HEK293 (cell line): ENCODE measurements around the gene BATF3.

Experiments
- EGR2 ChIP-seq: fragments of 450-650 bp; formaldehyde crosslinking; IDR thresholded peaks from 2 replicates; pipeline ENCODE4 v1.5.1; 2016; ENCODE audit warnings: low read depth, missing biosample characterization, missing genetic modification characterization
- GFI1B ChIP-seq: fragments of 450-650 bp; formaldehyde crosslinking; IDR thresholded peaks from 2 replicates; pipeline ENCODE4 v1.5.1; 2016; ENCODE audit warnings: missing biosample characterization, missing genetic modification characterization
- GLIS1 ChIP-seq: fragments of 450-650 bp; formaldehyde crosslinking; IDR thresholded peaks from 2 replicates; pipeline ENCODE4 v1.5.1; 2016; ENCODE audit warnings: missing biosample characterization, missing genetic modification characterization
- GLIS2 ChIP-seq: fragments of 450-650 bp; formaldehyde crosslinking; IDR thresholded peaks from 2 replicates; pipeline ENCODE4 v1.5.1; 2016; ENCODE audit warnings: missing biosample characterization, missing genetic modification characterization
- KLF1 ChIP-seq: fragments of 450-650 bp; formaldehyde crosslinking; IDR thresholded peaks from 2 replicates; pipeline ENCODE4 v1.5.1; 2016; ENCODE audit warnings: missing biosample characterization, missing genetic modification characterization
- KLF9 ChIP-seq: fragments of 450-650 bp; formaldehyde crosslinking; IDR thresholded peaks from 2 replicates; pipeline ENCODE4 v1.5.1; 2016; ENCODE audit warnings: missing biosample characterization, missing genetic modification characterization, low read depth
- MYNN ChIP-seq: fragments of 450-650 bp; formaldehyde crosslinking; IDR thresholded peaks from 2 replicates; pipeline ENCODE4 v1.5.1; 2016; ENCODE audit warnings: missing biosample characterization, missing genetic modification characterization, borderline replicate concordance
- OSR2 ChIP-seq: fragments of 450-650 bp; formaldehyde crosslinking; IDR thresholded peaks from 2 replicates; pipeline ENCODE4 v1.5.1; 2016; ENCODE audit warnings: missing biosample characterization, missing genetic modification characterization
- PRDM6 ChIP-seq: fragments of 450-650 bp; formaldehyde crosslinking; IDR thresholded peaks from 2 replicates; pipeline ENCODE4 v1.5.1; 2017; ENCODE audit warnings: missing biosample characterization, missing genetic modification characterization
- REPIN1 ChIP-seq: fragments of 450-650 bp; formaldehyde crosslinking; IDR thresholded peaks from 2 replicates; pipeline ENCODE4 v1.5.1; 2017; ENCODE audit warnings: missing biosample characterization, missing genetic modification characterization, low read depth
- SCRT2 ChIP-seq: fragments of 450-650 bp; formaldehyde crosslinking; IDR thresholded peaks from 2 replicates; pipeline ENCODE4 v1.5.1; 2016; ENCODE audit warnings: missing biosample characterization, missing genetic modification characterization
- WT1 ChIP-seq: fragments of 450-650 bp; formaldehyde crosslinking; IDR thresholded peaks from 2 replicates; pipeline ENCODE4 v1.5.1; 2016; ENCODE audit warnings: missing biosample characterization, missing genetic modification characterization
- YY1 ChIP-seq: fragments of 450-650 bp; formaldehyde crosslinking; IDR thresholded peaks from 2 replicates; pipeline ENCODE4 v1.5.1; 2018; ENCODE audit warnings: missing biosample characterization, missing genetic modification characterization
- ZEB2 ChIP-seq: fragments of 450-650 bp; formaldehyde crosslinking; IDR thresholded peaks from 2 replicates; pipeline ENCODE4 v1.5.1; 2016; ENCODE audit warnings: missing biosample characterization, missing genetic modification characterization
- ZNF157 ChIP-seq: fragments of 450-650 bp; formaldehyde crosslinking; IDR thresholded peaks from 2 replicates; pipeline ENCODE4 v1.5.1; 2016; ENCODE audit warnings: missing biosample characterization, missing genetic modification characterization
- ZNF2 ChIP-seq: fragments of 450-650 bp; formaldehyde crosslinking; IDR thresholded peaks from 2 replicates; pipeline ENCODE4 v1.5.1; 2016; ENCODE audit warnings: missing biosample characterization, missing genetic modification characterization
- ZNF221 ChIP-seq: fragments of 450-650 bp; formaldehyde crosslinking; IDR thresholded peaks from 2 replicates; pipeline ENCODE4 v1.5.1; 2017; ENCODE audit warnings: missing biosample characterization, missing genetic modification characterization, borderline replicate concordance
- ZNF239 ChIP-seq: fragments of 450-650 bp; formaldehyde crosslinking; IDR thresholded peaks from 2 replicates; pipeline ENCODE4 v1.5.1; 2016; ENCODE audit warnings: missing biosample characterization, missing genetic modification characterization
- ZNF302 ChIP-seq: fragments of 450-650 bp; formaldehyde crosslinking; IDR thresholded peaks from 2 replicates; pipeline ENCODE4 v1.5.1; 2016; ENCODE audit warnings: missing biosample characterization, missing genetic modification characterization, low read depth
- ZNF398 ChIP-seq: fragments of 450-650 bp; formaldehyde crosslinking; IDR thresholded peaks from 2 replicates; pipeline ENCODE4 v1.5.1; 2017; ENCODE audit warnings: missing biosample characterization, missing genetic modification characterization
- ZNF473 ChIP-seq: fragments of 450-650 bp; formaldehyde crosslinking; IDR thresholded peaks from 2 replicates; pipeline ENCODE4 v1.5.1; 2017; ENCODE audit warnings: missing biosample characterization, missing genetic modification characterization
- ZNF488 ChIP-seq: fragments of 450-650 bp; formaldehyde crosslinking; IDR thresholded peaks from 2 replicates; pipeline ENCODE4 v1.5.1; 2016; ENCODE audit warnings: missing biosample characterization, missing genetic modification characterization
- ZNF501 ChIP-seq: fragments of 450-650 bp; formaldehyde crosslinking; IDR thresholded peaks from 2 replicates; pipeline ENCODE4 v1.5.1; 2016; ENCODE audit warnings: missing biosample characterization, missing genetic modification characterization
- ZNF510 ChIP-seq: fragments of 450-650 bp; formaldehyde crosslinking; IDR thresholded peaks from 2 replicates; pipeline ENCODE4 v1.5.1; 2018; ENCODE audit warnings: mild to moderate bottlenecking, missing genetic modification characterization, missing biosample characterization; ENCODE audit not compliant: insufficient replicate concordance
- ZNF560 ChIP-seq: fragments of 450-650 bp; formaldehyde crosslinking; IDR thresholded peaks from 2 replicates; pipeline ENCODE4 v1.5.1; 2017; ENCODE audit warnings: missing biosample characterization, missing genetic modification characterization, borderline replicate concordance
- ZNF561 ChIP-seq: fragments of 450-650 bp; IDR thresholded peaks from 2 replicates; pipeline ENCODE4 v1.5.1; 2018; ENCODE audit warnings: missing biosample characterization, missing genetic modification characterization, borderline replicate concordance
- ZNF623 ChIP-seq: fragments of 450-650 bp; formaldehyde crosslinking; IDR thresholded peaks from 2 replicates; pipeline ENCODE4 v1.5.1; 2016; ENCODE audit warnings: missing biosample characterization, missing genetic modification characterization
- ZNF629 ChIP-seq: fragments of 450-650 bp; formaldehyde crosslinking; IDR thresholded peaks from 2 replicates; pipeline ENCODE4 v1.5.1; 2017; ENCODE audit warnings: missing biosample characterization, missing genetic modification characterization
- ZNF654 ChIP-seq: fragments of 450-650 bp; formaldehyde crosslinking; IDR thresholded peaks from 2 replicates; pipeline ENCODE4 v1.5.1; 2016; ENCODE audit warnings: low read depth, missing biosample characterization, missing genetic modification characterization
- ZNF837 ChIP-seq: fragments of 450-650 bp; formaldehyde crosslinking; IDR thresholded peaks from 2 replicates; pipeline ENCODE4 v1.5.1; 2016; ENCODE audit warnings: missing biosample characterization, missing genetic modification characterization
- ZSCAN30 ChIP-seq: fragments of 450-650 bp; IDR thresholded peaks from 2 replicates; pipeline ENCODE4 v1.5.1; 2018; ENCODE audit warnings: missing biosample characterization, mild to moderate bottlenecking, missing genetic modification characterization, moderate library complexity
- TF ChIP-seq, protein P1 (sequence below): fragments of 450-650 bp; formaldehyde crosslinking; optimal IDR thresholded peaks from 2 replicates; pipeline ENCODE3; 2016; ENCODE audit warnings: missing biosample characterization, mild to moderate bottlenecking, missing genetic modification characterization
- TF ChIP-seq, protein P2 (sequence below): fragments of 450-650 bp; formaldehyde crosslinking; IDR thresholded peaks from 2 replicates; pipeline ENCODE4 v1.5.1; 2016; ENCODE audit warnings: missing biosample characterization, missing genetic modification characterization
- TF ChIP-seq, protein P3 (sequence below): fragments of 450-650 bp; formaldehyde crosslinking; IDR thresholded peaks from 2 replicates; pipeline ENCODE4 v1.5.1; 2016; ENCODE audit warnings: missing biosample characterization, missing genetic modification characterization

The BATF3 gene

DNA sequence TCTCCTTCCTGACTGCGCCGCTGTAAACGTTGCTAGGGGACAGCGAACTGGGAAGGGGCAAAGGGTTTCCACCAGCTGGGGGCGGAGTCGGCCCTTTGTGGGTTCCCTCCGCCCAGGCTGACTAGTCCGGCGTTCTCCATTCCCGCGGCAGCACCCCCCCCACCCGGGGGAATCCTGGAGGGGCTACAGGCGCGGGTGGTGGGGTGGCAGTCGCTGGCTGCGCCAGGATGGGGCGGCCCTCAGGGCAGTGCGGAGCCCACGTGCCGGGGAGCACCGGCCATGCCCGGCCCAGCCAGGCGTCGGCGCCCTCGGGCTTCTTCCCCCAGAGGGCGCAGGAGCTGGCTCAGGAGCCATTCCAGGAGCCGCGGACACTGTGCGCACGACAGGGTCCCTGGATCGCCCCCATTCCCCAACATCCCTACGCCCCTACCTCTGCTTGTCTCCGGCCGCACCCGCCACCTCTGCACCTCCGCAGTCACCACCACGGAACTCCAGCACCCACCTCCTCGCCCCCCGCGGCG, 476 bp downstream of the BATF3 start (continued):
- TF ChIP-seq PRDM6 (tag by site-specific recombination) (no peak), ZNF473 (tag by site-specific recombination) (no peak), ZSCAN30 (tag by site-specific recombination) (peak; percentile 94), GFI1B (tag by site-specific recombination) (no peak), ZNF157 (tag by site-specific recombination) (no peak), GLIS1 (tag by site-specific recombination) (peak; percentile 76), ZNF239 (no peak), ZEB2 (tag by site-specific recombination) (peak; percentile 82), ZNF221 (tag by site-specific recombination) (no peak; the same call in 1 of the 2 replicates), OSR2 (peak; percentile 76), ZNF560 (tag by site-specific recombination) (no peak), ZNF398 (peak; percentile 97), ZNF837 (no peak), ZNF488 (0 out of 2 replicates have a peak, but pooled peaks have one; percentile 32), ZNF629 (tag by site-specific recombination) (peak; percentile 41; the same call in 1 of the 2 replicates), KLF9 (tag by site-specific recombination) (no peak), ZNF501 (peak; percentile 79), ZNF510 (tag by site-specific recombination) (no peak), EGR2 (no peak), REPIN1 (tag by site-specific recombination) (no peak), KLF1 (tag by site-specific recombination) (peak; percentile 31; the same call in 1 of the 2 replicates), ZNF623 (no peak), SCRT2 (tag by site-specific recombination) (peak; percentile 77; the same call in 1 of the 2 replicates), ZNF2 (tag by site-specific recombination) (peak; percentile 74), ZNF561 (tag by site-specific recombination) (peak; percentile 88), ZNF654 (peak; percentile 13; the same call in 1 of the 2 replicates), ZNF302 (no peak), GLIS2 (tag by site-specific recombination) (peak; percentile 82; the same call in 1 of the 2 replicates), WT1 (tag by site-specific recombination) (peak; percentile 49; the same call in 1 of the 2 replicates), MYNN (tag by site-specific recombination) (no peak), YY1 (tag by site-specific recombination) (peak; percentile 77)
- TF ChIP-seq, protein P1, sequence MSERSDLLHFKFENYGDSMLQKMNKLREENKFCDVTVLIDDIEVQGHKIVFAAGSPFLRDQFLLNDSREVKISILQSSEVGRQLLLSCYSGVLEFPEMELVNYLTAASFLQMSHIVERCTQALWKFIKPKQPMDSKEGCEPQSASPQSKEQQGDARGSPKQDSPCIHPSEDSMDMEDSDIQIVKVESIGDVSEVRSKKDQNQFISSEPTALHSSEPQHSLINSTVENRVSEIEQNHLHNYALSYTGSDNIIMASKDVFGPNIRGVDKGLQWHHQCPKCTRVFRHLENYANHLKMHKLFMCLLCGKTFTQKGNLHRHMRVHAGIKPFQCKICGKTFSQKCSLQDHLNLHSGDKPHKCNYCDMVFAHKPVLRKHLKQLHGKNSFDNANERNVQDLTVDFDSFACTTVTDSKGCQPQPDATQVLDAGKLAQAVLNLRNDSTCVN (tag by site-specific recombination) = peak; percentile 84
- TF ChIP-seq, protein P2, sequence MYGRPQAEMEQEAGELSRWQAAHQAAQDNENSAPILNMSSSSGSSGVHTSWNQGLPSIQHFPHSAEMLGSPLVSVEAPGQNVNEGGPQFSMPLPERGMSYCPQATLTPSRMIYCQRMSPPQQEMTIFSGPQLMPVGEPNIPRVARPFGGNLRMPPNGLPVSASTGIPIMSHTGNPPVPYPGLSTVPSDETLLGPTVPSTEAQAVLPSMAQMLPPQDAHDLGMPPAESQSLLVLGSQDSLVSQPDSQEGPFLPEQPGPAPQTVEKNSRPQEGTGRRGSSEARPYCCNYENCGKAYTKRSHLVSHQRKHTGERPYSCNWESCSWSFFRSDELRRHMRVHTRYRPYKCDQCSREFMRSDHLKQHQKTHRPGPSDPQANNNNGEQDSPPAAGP = peak; percentile 73
- TF ChIP-seq, protein P3, sequence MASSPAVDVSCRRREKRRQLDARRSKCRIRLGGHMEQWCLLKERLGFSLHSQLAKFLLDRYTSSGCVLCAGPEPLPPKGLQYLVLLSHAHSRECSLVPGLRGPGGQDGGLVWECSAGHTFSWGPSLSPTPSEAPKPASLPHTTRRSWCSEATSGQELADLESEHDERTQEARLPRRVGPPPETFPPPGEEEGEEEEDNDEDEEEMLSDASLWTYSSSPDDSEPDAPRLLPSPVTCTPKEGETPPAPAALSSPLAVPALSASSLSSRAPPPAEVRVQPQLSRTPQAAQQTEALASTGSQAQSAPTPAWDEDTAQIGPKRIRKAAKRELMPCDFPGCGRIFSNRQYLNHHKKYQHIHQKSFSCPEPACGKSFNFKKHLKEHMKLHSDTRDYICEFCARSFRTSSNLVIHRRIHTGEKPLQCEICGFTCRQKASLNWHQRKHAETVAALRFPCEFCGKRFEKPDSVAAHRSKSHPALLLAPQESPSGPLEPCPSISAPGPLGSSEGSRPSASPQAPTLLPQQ (tag by site-specific recombination) = peak; percentile 83
